Heart left ventricle (tissue), 16 donors: Measurements from ENCODE around the gene DAW1. TPM values are rescaled to one million over a fixed set of nuclear protein-coding genes. Genes with fewer than 3 reads are reported as not detected.

ENCODE experiments used
- ATAC-seq, 4 donors: fragments of 200-7000 bp; cut with Tn5 transposase; one replicate each; pipeline ENCODE4 v1.9.1; 2020 to 2022; ENCODE audit warnings: moderate library complexity in 4 of 4, mild to moderate bottlenecking in 3 of 4, moderate number of reproducible peaks in 1 of 4
- DNase-seq, 5 donors: peaks; one replicate each; pipeline ENCODE4 v3.0.0-alpha.2; 2020
- H3K27ac ChIP-seq, 12 donors: fragments of 200-600 bp; sonication (generic) in 4 of 12; one replicate each; pipeline versions ENCODE4 v1.5.0 to v1.8.0; 2016 to 2022; ENCODE audit warnings: mild to moderate bottlenecking in 2 of 12
- H3K27me3 ChIP-seq, 9 donors: fragments of 200-600 bp; sonication (generic) in 2 of 9; one replicate each; pipeline versions ENCODE4 v1.5.1 to v1.8.0; 2016 to 2022; ENCODE audit warnings: mild to moderate bottlenecking in 3 of 9
- H3K36me3 ChIP-seq, 9 donors: fragments of 200-600 bp; sonication (generic) in 2 of 9; one replicate each; pipeline versions ENCODE4 v1.5.0 to v1.8.0; 2018 to 2022; ENCODE audit warnings: mild to moderate bottlenecking in 2 of 9
- H3K4me1 ChIP-seq, 12 donors: fragments of 200-600 bp; sonication (generic) in 4 of 12; one replicate each; pipeline versions ENCODE4 v1.5.0 to v1.8.0; 2016 to 2022; ENCODE audit warnings: mild to moderate bottlenecking in 3 of 12
- H3K4me3 ChIP-seq, 12 donors: fragments of 200-600 bp; sonication (generic) in 4 of 12; one replicate each; pipeline versions ENCODE4 v1.5.0 to v1.8.0; 2017 to 2022; ENCODE audit warnings: mild to moderate bottlenecking in 9 of 12, moderate library complexity in 4 of 12
- H3K9me3 ChIP-seq, 12 donors: fragments of 200-600 bp; sonication (generic) in 4 of 12; one replicate each; pipeline versions ENCODE4 v1.5.0 to v1.8.0; 2016 to 2022; ENCODE audit warnings: mild to moderate bottlenecking in 1 of 12
- POLR2A ChIP-seq, 2 donors: fragments of 450-650 bp; IDR thresholded peaks; one replicate each; pipeline ENCODE4 v1.6.1; 2017; ENCODE audit warnings: antibody characterized with exemption in 2 of 2, mild to moderate bottlenecking in 2 of 2, moderate library complexity in 2 of 2
- WGBS, 4 donors: extraction: QIAGEN DNeasy Blood & Tissue Kit in 2 of 4; methylation state at CpG; one replicate each; pipeline versions ENCODE4 v1.1.5 to v1.1.7; 2013 to 2018; 5-methylcytosine and 5-hydroxymethylcytosine counted together
- intact Hi-C, 10 donors: fragments of 100-400 bp; cut with DNase I; formaldehyde crosslinking; loops; one replicate each; pipeline versions ENCODE4 v1.11.1 to v1.14.2; 2022
- polyA plus RNA-seq, 2 donors: library from polyadenylated mRNA; stranded (reverse); fragments of 200-250 nt; gene quantifications; one replicate each; pipeline ENCODE4 v1.2.3, GENCODE V29; 2013
- total RNA-seq, 9 donors: library from RNA; depleted of rRNA in 2 of 9; stranded (reverse); fragments of >200 nt in 2 of 9; fragmentation: NEBNext Ultra II Directional in 3 of 9; extraction: Animal tissue kit (Norgen Biotek cat#: 25700) in 3 of 9; gene quantifications; one replicate each; pipeline versions ENCODE4 v1.1.0 to v1.2.4, GENCODE V29; 2016 to 2023
- TF ChIP-seq, protein P1 (sequence below), 12 donors: fragments of 200-600 bp; sonication (generic) in 4 of 12; IDR thresholded peaks; one replicate each; pipeline versions ENCODE4 v1.5.0 to v1.8.0; 2018 to 2022; ENCODE audit warnings: antibody characterized with exemption in 12 of 12, mild to moderate bottlenecking in 5 of 12
- donor health status: ischemic (EF 13 %, LVEDD 7.1; RV severe dilation, severe dysfunction).
- donor health status: healthy with polysubstance abuse.
- donor health status: DM: no; HTN: yes; CAD: no.
- donor health status: DM: no; HTN: no; CAD: no.
- donor health status: ischemic (EF 25% LVEDD 6.9; RV normal size, moderate dysfunction).
- donor health status: ischemic (EF 25% LVEDD 5.7; RV mildly dilated, moderate dysfunction).
- donor health status: healthy.
- donor health status: DM: yes; HTN: yes; CAD: no.
- donor health status: ischemic (EF 35%, LVEDD 5.7; RV mildly dilated, moderate dysfunction).
- donor health status: nonischemic (EF 11% LVEDD 7.7; RV severe dilation, severe dysfunction).
- donor health status: DM: yes; HTN: yes; CAD: no.
- donor health status: PGD.
- donor health status: ischemic (EF 29% LVEDD 5.4; RV normal size, mild dysfunction).
- donor health status: nonischemic (EF 23%, LVEDD 6.1; RV moderate dilation, normal function).

DAW1 gene
- total and polyA plus RNA-seq, 11 donors: 0.20 to 1.3 (median 0.47) TPM; not detected in 6

DNA sequence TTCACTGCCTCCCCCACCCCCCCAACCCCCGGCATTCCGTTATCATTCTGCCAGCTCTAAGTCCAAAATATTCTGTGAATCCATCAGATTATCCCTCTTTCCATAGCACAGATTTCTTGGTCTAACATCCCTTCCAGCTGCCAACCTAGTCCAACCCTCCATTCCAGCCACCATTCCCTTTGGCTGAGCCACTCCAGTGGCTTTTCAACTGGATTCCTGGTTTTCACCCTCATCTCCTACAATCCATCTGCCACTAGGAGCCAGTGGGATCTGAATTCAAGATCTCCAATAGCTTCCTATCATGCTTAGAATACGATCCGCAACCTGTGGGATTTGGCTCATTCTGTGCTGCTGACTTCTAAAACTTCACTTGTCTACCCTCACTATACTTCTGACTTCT lies 1.2 kb downstream of the DAW1 start:
- TF ChIP-seq, protein P1, sequence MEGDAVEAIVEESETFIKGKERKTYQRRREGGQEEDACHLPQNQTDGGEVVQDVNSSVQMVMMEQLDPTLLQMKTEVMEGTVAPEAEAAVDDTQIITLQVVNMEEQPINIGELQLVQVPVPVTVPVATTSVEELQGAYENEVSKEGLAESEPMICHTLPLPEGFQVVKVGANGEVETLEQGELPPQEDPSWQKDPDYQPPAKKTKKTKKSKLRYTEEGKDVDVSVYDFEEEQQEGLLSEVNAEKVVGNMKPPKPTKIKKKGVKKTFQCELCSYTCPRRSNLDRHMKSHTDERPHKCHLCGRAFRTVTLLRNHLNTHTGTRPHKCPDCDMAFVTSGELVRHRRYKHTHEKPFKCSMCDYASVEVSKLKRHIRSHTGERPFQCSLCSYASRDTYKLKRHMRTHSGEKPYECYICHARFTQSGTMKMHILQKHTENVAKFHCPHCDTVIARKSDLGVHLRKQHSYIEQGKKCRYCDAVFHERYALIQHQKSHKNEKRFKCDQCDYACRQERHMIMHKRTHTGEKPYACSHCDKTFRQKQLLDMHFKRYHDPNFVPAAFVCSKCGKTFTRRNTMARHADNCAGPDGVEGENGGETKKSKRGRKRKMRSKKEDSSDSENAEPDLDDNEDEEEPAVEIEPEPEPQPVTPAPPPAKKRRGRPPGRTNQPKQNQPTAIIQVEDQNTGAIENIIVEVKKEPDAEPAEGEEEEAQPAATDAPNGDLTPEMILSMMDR (IDR thresholded peaks at IDR 0.05): no peak
- TF ChIP-seq POLR2A (IDR thresholded peaks at IDR 0.05): no peak
- 88 to 94% (median 91%) methylated on average over 4 of the region's 4 CpGs for WGBS, 4 donors
- Histone ChIP-seq H3K27ac (no peak overlapping the region), H3K9me3 (no peaks in the 10 kb centered on the region), H3K4me1 (peaks cover 0 to 11% (median under 1%) of the 10 kb centered on the region in 12 donors), H3K27me3 (peaks cover 0 to 29% (median 0%) of the 10 kb centered on the region in 9 donors), H3K36me3 (no peaks in the 10 kb centered on the region), H3K4me3 (no peak overlapping the region)
- ATAC-seq (no peak), DNase-seq (no peak)
- intact Hi-C loops: no loop called here

DNA sequence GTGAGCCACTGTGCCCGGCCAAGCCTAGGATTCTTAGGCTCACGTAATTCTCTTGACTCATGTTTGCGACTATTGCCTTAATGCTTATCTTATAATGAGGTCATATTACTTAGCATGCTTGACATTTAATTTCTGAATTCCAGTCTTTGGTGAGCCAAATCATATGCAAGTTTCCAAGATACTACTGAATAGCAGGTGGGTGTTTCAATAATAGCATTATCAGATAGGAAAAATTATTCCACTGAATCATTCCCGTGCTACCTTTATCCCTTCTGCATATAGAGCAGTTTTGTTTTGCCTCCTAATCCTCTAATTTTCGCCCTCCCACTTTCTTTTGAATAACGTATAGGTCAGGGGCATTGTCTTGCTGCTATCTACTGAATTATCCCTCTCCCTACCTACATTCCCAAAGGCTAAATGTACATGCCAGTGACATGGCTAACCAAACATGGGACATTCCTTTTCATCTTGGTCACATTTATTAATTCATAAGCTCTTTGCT lies 4.9 kb downstream of the DAW1 start:
- Histone ChIP-seq H3K27me3 (peaks cover 0 to 27% (median 0%) of the 10 kb centered on the region in 9 donors), H3K4me3 (no peak overlapping the region), H3K36me3 (no peaks in the 10 kb centered on the region), H3K4me1 (peaks cover 0 to 9% (median 4%) of the 10 kb centered on the region in 12 donors), H3K9me3 (no peaks in the 10 kb centered on the region), H3K27ac (peak overlapping the region in 5 of 12 donors; percentile 48 to 76 (median 68))
- WGBS, 4 donors: 65 to 76% (median 71%) methylated on average over 6 of the region's 6 CpGs
- ATAC-seq: peak in 3 of 4 donors; percentile 36 to 75 (median 62)
- DNase-seq: peak in 2 of 5 donors; percentile 39 to 45
- TF ChIP-seq POLR2A (IDR thresholded peaks at IDR 0.05): no peak
- TF ChIP-seq, protein P1 (IDR thresholded peaks at IDR 0.05): no peak
- intact Hi-C loops: no loop called here

DNA sequence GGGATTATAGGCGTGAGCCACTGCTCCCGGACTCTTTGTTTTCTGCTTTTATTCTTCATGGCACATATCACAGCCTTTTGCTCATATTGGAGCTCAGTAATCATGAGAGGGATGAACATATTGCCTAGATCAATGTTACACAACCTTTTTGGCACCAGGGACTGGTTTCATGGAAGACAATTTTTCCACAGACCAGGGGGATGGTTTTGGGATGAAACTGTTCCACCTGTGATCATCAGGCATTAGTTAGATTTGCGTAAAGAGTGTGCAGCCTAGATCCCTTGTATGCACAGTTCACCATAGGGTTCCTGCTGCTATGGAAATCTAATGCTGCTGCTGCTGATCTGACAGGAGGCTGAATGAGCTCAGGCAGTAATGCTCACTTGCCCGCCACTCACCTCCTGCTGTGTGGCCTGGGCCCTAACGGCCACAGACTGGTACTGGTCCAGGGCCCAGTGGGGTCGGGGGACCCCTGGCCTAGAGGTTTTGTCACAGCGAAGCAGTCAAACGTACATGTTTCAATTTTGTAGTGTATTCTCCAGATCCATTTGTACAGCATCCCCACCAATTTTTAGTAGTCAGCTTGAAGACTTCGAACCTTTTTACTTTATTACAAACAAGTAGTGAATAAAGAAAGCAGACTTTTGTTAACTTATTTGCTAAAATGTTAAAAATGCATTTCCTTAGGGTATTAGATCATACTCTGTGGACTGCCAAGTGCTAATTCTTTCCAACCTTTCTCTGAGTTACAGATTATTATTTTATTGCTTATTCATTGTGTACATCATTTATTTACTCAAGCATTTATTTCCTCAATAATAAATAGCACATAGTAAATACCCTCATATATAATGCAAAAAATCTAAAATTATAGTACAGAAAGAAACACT lies 6.2 kb downstream of the DAW1 start:
- TF ChIP-seq, protein P1 (IDR thresholded peaks at IDR 0.05): no peak
- TF ChIP-seq POLR2A (IDR thresholded peaks at IDR 0.05): no peak
- WGBS, 4 donors: 49 to 78% (median 67%) methylated on average over 9 of the region's 9 CpGs
- Histone ChIP-seq H3K9me3 (no peaks in the 10 kb centered on the region), H3K4me1 (peaks cover 0 to 9% (median under 1%) of the 10 kb centered on the region in 12 donors), H3K27ac (peak overlapping the region in 11 of 12 donors; percentile 37 to 86 (median 66)), H3K36me3 (no peaks in the 10 kb centered on the region), H3K27me3 (peaks cover 0 to 15% (median 0%) of the 10 kb centered on the region in 9 donors), H3K4me3 (no peak overlapping the region)
- intact Hi-C loops: no loop called here
- ATAC-seq (peak; percentile 56 to 70 (median 60)), DNase-seq (no peak)

DNA sequence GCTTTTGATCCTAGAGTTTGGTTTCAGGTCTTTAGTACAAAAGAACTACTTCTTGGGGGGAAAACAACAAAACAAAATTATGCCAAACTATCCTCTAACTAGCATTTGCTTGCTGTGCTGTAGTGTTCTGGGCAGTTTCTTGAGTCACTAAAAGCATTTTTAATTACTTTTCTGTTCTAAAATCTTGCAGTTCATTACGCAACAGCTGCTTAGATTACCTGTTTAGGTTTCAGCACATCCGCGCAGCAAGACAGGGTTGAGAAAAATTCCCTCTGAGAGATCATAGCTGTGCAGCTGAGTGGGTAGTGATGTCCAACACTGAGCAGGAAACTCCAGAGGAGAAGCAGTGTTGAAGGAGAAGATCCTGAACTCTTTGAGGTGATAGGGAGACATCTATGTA lies 9.0 kb downstream of the DAW1 start:
- H3K27ac ChIP-seq: no peak overlapping the region
- intact Hi-C loops: loop anchor here in 3 of 10 donors (10.0 kb wide), 3 partner anchors 226 to 1394 kb away; partner anchors contain the start of gene PID1 (in 1 of the 3)
- WGBS, 4 donors: 85 to 91% (median 90%) methylated on average over 3 of the region's 3 CpGs

More for the DNA sequence above, 9.0 kb downstream of the DAW1 start:
- no peaks in the 10 kb centered on the region for H3K27me3 ChIP-seq
- ATAC-seq (no peak), DNase-seq (no peak)
- no peak overlapping the region for H3K4me3 ChIP-seq
- H3K36me3 ChIP-seq: no peaks in the 10 kb centered on the region
- peaks cover 0 to 9% (median under 1%) of the 10 kb centered on the region in 12 donors for H3K4me1 ChIP-seq
- H3K9me3 ChIP-seq: peaks cover 0 to 10% (median 0%) of the 10 kb centered on the region in 12 donors
- TF ChIP-seq, protein P1 (IDR thresholded peaks at IDR 0.05): no peak
